Measurements from ENCODE around the gene ZNF570.

Gene ZNF570

DNA sequence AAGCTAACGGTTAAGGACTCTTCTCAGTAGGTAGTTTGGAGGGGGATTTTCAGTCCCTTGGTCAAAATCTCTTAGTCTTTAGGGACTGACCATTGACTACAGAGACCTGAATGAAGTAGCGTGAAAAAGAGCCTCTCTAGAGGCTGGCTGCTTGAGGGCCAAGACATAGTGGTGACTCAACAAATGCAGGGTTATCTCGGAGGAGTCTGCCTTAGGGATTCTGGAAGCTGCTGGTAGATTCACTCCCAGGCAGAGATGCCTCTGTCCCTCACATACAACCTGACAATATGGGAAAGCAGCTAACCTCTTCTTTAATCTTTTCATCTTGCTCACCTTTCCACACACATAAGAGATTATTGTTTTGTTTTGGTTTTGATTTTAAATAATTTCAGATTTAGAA lies 42.7 kb downstream of the ZNF570 start:
- Histone ChIP-seq H3K4me1 (ENCODE audit: control insufficient read depth, insufficient read depth, low read length) (no peaks in the 10 kb centered on the region), H3K4me3 (ENCODE audit: low read depth, low read length) (no peak overlapping the region), H3K36me3 (ENCODE audit: control insufficient read depth in 2 of 2, insufficient read depth in 1 of 2, low read length in 2 of 2) (peaks cover 70 to 79% of the 10 kb centered on the region in 2 experiments), H3K9me3 (ENCODE audit: control insufficient read depth, insufficient read depth, low read depth, low read length) (no peaks in the 10 kb centered on the region; the same call in 1 of the 2 replicates), H3K27ac (ENCODE audit: extremely low read depth, low read depth, low read length) (no peak overlapping the region)
- ChIA-PET CTCF (interaction anchor here (0.7 kb wide), 1 partner anchor 211 kb away, joined by 3 read pairs; no protein-coding TSS in a partner anchor), POLR2A (no interaction called here)
- TF ChIP-seq, protein P1, sequence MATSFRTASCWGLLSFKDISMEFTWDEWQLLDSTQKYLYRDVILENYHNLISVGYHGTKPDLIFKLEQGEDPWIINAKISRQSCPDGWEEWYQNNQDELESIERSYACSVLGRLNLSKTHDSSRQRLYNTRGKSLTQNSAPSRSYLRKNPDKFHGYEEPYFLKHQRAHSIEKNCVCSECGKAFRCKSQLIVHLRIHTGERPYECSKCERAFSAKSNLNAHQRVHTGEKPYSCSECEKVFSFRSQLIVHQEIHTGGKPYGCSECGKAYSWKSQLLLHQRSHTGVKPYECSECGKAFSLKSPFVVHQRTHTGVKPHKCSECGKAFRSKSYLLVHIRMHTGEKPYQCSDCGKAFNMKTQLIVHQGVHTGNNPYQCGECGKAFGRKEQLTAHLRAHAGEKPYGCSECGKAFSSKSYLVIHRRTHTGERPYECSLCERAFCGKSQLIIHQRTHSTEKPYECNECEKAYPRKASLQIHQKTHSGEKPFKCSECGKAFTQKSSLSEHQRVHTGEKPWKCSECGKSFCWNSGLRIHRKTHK (tag by site-specific recombination; IDR thresholded peaks at IDR 0.05): no peak
- TF ChIP-seq ZNF354C (tag by site-specific recombination; IDR thresholded peaks at IDR 0.05; ENCODE audit: borderline replicate concordance, low read depth) (no peak), ZNF433 (tag by site-specific recombination; IDR thresholded peaks at IDR 0.05; ENCODE audit: low read depth) (no peak), ZNF132 (tag by site-specific recombination; IDR thresholded peaks at IDR 0.05; ENCODE audit: borderline replicate concordance) (no peak), ZXDB (tag by site-specific recombination; IDR thresholded peaks at IDR 0.05) (no peak), ZFHX2 (tag by site-specific recombination; conservative IDR thresholded peaks at IDR 0.05) (no peak), ZNF138 (tag by site-specific recombination; IDR thresholded peaks at IDR 0.05; ENCODE audit: borderline replicate concordance) (no peak), ZBTB8A (tag by site-specific recombination; IDR thresholded peaks at IDR 0.05) (no peak), ZNF2 (tag by site-specific recombination; IDR thresholded peaks at IDR 0.05) (no peak), ZNF175 (tag by site-specific recombination; IDR thresholded peaks at IDR 0.05) (no peak), GLIS1 (tag by site-specific recombination; IDR thresholded peaks at IDR 0.05) (no peak), GLIS2 (tag by site-specific recombination; IDR thresholded peaks at IDR 0.05) (no peak), ZNF561 (tag by site-specific recombination; IDR thresholded peaks at IDR 0.05; ENCODE audit: borderline replicate concordance) (no peak)
- TF ChIP-seq, protein P2, sequence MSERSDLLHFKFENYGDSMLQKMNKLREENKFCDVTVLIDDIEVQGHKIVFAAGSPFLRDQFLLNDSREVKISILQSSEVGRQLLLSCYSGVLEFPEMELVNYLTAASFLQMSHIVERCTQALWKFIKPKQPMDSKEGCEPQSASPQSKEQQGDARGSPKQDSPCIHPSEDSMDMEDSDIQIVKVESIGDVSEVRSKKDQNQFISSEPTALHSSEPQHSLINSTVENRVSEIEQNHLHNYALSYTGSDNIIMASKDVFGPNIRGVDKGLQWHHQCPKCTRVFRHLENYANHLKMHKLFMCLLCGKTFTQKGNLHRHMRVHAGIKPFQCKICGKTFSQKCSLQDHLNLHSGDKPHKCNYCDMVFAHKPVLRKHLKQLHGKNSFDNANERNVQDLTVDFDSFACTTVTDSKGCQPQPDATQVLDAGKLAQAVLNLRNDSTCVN (tag by site-specific recombination; optimal IDR thresholded peaks at IDR 0.05): no peak
- TF ChIP-seq, protein P3, sequence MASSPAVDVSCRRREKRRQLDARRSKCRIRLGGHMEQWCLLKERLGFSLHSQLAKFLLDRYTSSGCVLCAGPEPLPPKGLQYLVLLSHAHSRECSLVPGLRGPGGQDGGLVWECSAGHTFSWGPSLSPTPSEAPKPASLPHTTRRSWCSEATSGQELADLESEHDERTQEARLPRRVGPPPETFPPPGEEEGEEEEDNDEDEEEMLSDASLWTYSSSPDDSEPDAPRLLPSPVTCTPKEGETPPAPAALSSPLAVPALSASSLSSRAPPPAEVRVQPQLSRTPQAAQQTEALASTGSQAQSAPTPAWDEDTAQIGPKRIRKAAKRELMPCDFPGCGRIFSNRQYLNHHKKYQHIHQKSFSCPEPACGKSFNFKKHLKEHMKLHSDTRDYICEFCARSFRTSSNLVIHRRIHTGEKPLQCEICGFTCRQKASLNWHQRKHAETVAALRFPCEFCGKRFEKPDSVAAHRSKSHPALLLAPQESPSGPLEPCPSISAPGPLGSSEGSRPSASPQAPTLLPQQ (tag by site-specific recombination; IDR thresholded peaks at IDR 0.05): no peak
- TF ChIP-seq, protein P4, sequence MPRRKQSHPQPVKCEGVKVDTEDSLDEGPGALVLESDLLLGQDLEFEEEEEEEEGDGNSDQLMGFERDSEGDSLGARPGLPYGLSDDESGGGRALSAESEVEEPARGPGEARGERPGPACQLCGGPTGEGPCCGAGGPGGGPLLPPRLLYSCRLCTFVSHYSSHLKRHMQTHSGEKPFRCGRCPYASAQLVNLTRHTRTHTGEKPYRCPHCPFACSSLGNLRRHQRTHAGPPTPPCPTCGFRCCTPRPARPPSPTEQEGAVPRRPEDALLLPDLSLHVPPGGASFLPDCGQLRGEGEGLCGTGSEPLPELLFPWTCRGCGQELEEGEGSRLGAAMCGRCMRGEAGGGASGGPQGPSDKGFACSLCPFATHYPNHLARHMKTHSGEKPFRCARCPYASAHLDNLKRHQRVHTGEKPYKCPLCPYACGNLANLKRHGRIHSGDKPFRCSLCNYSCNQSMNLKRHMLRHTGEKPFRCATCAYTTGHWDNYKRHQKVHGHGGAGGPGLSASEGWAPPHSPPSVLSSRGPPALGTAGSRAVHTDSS (tag by site-specific recombination; IDR thresholded peaks at IDR 0.05): no peak

DNA sequence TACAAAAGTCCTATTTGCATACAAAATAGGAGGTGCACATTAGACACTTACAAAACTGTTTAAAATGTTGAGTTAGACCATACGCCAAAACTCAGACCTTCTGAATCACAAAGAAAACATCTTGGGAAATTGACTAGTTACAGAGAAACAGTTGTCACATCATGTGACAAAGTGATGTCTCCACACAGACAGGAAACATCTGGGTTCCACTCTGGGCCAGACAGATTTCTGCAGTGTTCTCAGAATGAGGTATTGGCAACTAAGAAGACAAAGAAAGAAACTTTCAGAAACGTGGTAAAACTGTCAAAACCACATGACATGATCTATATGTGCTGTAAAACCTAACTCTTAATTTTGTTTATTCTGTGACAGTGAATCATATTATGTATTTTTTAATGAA lies 44.2 kb downstream of the ZNF570 start:
- H3K27ac ChIP-seq (ENCODE audit: extremely low read depth, low read depth, low read length): no peak overlapping the region
- TF ChIP-seq, protein P5, sequence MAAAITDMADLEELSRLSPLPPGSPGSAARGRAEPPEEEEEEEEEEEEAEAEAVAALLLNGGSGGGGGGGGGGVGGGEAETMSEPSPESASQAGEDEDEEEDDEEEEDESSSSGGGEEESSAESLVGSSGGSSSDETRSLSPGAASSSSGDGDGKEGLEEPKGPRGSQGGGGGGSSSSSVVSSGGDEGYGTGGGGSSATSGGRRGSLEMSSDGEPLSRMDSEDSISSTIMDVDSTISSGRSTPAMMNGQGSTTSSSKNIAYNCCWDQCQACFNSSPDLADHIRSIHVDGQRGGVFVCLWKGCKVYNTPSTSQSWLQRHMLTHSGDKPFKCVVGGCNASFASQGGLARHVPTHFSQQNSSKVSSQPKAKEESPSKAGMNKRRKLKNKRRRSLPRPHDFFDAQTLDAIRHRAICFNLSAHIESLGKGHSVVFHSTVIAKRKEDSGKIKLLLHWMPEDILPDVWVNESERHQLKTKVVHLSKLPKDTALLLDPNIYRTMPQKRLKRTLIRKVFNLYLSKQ (tag by site-specific recombination; IDR thresholded peaks at IDR 0.05; ENCODE audit: borderline replicate concordance): no peak
- TF ChIP-seq ZNF548 (tag by site-specific recombination; IDR thresholded peaks at IDR 0.05) (no peak), ZNF670 (tag by site-specific recombination; IDR thresholded peaks at IDR 0.05; ENCODE audit: low read depth) (no peak), ZNF266 (tag by site-specific recombination; IDR thresholded peaks at IDR 0.05; ENCODE audit: low read depth) (no peak)
- TF ChIP-seq, protein P6, sequence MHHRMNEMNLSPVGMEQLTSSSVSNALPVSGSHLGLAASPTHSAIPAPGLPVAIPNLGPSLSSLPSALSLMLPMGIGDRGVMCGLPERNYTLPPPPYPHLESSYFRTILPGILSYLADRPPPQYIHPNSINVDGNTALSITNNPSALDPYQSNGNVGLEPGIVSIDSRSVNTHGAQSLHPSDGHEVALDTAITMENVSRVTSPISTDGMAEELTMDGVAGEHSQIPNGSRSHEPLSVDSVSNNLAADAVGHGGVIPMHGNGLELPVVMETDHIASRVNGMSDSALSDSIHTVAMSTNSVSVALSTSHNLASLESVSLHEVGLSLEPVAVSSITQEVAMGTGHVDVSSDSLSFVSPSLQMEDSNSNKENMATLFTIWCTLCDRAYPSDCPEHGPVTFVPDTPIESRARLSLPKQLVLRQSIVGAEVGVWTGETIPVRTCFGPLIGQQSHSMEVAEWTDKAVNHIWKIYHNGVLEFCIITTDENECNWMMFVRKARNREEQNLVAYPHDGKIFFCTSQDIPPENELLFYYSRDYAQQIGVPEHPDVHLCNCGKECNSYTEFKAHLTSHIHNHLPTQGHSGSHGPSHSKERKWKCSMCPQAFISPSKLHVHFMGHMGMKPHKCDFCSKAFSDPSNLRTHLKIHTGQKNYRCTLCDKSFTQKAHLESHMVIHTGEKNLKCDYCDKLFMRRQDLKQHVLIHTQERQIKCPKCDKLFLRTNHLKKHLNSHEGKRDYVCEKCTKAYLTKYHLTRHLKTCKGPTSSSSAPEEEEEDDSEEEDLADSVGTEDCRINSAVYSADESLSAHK (tag by site-specific recombination; IDR thresholded peaks at IDR 0.05): no peak
- TF ChIP-seq, protein P7, sequence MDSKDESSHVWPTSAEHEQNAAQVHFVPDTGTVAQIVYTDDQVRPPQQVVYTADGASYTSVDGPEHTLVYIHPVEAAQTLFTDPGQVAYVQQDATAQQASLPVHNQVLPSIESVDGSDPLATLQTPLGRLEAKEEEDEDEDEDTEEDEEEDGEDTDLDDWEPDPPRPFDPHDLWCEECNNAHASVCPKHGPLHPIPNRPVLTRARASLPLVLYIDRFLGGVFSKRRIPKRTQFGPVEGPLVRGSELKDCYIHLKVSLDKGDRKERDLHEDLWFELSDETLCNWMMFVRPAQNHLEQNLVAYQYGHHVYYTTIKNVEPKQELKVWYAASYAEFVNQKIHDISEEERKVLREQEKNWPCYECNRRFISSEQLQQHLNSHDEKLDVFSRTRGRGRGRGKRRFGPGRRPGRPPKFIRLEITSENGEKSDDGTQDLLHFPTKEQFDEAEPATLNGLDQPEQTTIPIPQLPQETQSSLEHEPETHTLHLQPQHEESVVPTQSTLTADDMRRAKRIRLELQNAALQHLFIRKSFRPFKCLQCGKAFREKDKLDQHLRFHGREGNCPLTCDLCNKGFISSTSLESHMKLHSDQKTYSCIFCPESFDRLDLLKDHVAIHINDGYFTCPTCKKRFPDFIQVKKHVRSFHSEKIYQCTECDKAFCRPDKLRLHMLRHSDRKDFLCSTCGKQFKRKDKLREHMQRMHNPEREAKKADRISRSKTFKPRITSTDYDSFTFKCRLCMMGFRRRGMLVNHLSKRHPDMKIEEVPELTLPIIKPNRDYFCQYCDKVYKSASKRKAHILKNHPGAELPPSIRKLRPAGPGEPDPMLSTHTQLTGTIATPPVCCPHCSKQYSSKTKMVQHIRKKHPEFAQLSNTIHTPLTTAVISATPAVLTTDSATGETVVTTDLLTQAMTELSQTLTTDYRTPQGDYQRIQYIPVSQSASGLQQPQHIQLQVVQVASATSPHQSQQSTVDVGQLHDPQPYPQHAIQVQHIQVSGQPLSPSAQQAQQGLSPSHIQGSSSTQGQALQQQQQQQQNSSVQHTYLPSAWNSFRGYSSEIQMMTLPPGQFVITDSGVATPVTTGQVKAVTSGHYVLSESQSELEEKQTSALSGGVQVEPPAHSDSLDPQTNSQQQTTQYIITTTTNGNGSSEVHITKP (tag by site-specific recombination; IDR thresholded peaks at IDR 0.05): no peak

More for the DNA sequence above, 44.2 kb downstream of the ZNF570 start:
- Histone ChIP-seq H3K9me3 (ENCODE audit: control insufficient read depth, insufficient read depth, low read depth, low read length) (peaks cover 4% of the 10 kb centered on the region), H3K4me3 (ENCODE audit: low read depth, low read length) (no peak overlapping the region), H3K4me1 (ENCODE audit: control insufficient read depth, insufficient read depth, low read length) (no peaks in the 10 kb centered on the region), H3K36me3 (ENCODE audit: control insufficient read depth in 2 of 2, insufficient read depth in 1 of 2, low read length in 2 of 2) (peaks cover 77 to 85% of the 10 kb centered on the region in 2 experiments)
- POLR2A ChIA-PET: no interaction called here
- CTCF ChIA-PET: no interaction called here

Data from HEK293 (cell line).